Activated T-cell treated with anti-CD3 and anti-CD28 coated beads for 48 hours (primary cell): Measurements from ENCODE around the gene P4HTM.
A peak's percentile ranks its signal among the peaks of the same experiment; 100 is the strongest.

Experiments used
- DNase-seq: peaks from one replicate; pipeline ENCODE4 v3.0.0-alpha.2; 2020; ENCODE audit warnings: low read depth

The P4HTM gene

DNA sequence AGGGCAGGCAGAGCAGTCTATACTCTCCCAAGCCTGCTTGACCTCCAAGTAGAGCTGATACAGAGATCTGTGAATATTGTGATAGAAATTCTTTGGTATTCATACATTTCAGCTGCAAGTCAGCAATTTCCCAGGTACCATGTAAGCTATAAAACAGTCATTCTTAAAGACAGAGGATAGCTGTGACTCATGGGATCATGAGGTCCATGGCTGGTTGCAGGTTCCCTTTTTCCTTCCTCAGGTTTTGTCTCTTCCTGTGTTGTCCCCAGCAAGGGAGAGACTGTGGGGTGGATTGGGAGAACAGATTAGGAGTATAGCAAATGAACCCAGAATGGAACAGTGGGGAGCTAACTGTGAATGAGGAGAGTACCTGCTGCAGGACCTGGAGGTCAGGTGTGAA, 5.4 kb upstream of the P4HTM start:
- DNase-seq: no peak

- no peak for DNase-seq
These were observed 4.1 kb upstream of the P4HTM start for GRCh38 chr3:48985831-48986376.

GRCh38 chr3:48989126-48989795, 780 bp upstream of the P4HTM start:
- DNase-seq: no peak

DNA sequence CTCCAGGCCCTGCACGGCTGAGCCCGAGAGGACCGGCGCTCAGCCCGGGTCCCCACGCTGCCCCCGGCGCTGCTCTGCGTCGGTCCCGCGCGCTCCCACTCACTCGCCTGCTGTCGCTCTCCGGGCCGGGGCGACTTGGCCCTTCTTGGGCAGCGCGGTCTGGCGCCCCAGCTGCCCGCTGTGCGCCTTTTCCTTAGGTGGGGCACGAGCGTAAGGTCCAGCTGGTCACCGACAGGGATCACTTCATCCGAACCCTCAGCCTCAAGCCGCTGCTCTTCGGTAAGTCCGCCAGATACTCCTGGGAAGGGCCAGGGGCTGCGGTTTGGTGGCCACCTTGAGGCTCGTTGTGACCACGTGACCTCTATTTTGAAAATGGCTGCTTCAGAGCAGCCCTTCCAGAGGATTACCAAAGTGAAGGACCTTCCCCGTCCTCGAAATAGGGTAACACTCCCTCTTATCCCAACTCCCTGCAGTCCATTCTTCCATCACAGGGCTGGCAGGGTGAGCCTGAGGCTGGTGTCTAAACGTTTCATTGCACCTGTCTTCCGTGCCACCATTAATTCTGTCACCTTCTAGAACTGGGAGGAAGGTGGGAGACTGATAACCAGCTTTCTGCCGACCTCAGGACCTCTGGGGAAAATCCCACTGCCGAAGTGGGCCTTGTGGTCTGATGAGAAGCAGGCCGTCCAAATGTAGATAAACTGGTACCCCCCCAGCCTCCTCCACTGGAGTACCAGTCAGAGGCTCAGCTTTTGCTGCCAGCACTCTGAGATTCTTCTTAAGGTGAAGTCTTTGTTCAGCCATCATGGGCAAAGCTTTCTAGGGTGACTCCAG, 812 bp downstream of the P4HTM start:
- DNase-seq: peak; percentile 26

DNA sequence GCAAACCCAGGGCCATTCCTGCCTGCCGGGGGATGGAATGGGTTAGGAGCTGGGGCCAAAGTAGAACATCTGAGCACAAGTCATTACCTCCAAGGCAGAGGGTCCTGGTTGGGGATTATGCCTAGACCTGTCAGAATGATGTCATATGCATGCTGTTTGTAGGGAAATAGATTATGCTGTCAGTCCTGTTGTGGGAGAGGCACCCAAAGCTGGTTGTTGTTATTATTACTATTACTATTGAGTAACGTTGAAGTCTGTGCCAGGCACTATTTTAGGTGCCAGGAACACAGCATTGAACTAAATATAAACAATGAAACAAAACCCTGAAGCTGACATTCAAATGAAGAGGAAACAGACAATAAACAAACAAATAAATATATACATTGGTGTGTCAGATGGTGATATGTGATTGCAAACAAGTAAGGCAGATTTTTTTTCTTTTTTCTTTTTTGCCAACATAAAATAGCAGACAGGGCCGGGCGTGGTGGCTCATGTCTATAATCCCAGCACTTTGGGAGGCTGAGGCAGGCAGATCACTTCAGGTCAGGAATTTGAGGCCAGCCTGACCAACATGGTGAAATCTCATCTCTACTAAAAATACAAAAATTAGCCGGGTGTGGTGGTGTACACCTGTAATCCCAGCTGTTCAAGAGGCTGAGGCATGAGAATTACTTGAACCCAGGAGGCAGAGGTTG, 2.0 kb downstream of the P4HTM start:
- no peak for DNase-seq

DNA sequence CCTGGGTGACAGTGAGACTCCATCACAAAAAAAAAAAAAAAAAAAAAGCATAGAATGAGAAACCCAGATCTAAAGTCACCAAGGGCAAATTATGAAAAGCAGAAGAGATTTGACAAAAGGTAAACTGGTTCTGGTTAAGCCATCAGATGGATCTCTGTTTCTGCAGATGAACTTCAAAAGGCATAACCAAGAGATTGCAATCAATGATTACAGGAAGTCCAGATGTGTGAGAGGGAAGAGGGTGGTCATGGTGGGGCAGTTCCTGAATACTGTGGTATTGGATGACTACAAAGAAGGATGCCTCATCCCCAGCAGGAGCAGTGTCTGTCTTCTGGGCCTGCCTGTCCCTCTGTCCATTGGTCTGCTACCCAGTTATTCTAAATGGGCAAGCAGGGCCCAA, 3.8 kb downstream of the P4HTM start:
- no peak for DNase-seq

GRCh38 chr3:48996640-48997039, 6.6 kb downstream of the P4HTM start:
- no peak for DNase-seq

DNA sequence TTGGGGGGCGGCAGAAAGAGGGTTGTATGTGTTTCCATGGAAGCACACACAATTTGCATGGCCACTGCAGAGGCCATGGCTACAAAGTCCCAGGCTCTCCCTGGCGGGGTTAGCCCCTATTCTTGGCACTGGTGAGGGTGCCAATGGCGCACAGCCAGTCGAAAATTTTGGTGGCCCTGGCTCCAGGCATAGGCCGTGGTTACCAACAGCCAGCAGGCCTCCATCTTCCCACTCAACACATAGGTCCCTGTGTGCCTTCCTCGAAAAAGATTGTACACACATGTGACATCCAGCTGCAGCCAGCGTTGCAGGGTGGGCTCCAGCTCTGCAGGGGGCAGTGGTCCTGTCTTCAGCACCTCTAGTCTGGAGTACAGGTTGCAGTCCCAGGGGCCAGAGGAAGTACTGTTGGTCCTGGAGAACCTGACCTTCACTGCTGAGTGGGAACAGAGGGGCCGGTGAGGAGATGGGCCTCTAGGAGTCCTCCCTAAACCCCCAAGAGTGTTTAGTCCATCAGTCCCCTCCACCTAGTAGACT, 7.1 kb downstream of the P4HTM start:
- DNase-seq: no peak

DNA sequence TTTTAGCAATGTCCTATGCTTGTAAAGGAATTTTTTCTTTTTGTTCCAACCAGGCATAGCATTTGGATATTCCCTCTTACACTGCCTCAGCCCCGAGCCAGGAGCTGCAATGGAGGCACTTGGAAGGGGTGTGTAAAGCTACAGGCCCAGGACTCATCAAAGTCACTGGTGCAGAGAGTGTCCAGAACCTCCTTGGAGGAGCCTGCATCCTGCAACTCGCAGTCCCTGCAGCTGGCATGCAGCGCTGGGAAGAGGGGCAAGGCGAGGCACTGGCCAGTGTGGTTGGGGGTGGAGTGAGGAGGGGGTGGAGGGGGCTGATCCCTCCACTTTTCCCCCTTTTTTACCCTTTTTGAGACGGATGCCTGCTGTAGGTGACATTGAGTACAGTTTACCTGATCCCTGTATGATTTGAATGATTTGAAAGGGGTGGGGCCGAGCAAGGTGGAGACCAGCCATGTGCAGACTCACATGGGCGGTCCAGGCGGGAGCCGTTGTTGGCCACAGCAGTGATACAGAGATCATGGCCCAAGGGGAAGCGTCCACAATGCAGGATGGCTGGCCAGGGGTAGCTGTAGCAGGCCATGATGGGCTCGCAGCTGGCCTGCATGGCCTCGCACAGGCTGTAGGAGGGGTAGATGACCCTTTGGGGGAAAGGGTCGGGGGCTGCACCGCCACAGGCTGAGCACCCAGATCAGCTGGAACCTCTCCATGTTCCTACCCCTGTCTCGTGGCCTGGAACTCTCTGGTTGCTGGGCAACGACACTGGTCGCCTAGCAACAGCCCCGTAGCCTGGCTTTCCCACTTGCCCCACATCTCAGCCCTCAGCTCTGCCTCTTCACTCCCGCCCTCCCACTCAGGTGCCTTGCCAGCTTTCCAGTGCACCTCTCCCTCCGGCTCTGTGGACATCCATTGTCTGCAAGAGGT, 7.9 kb downstream of the P4HTM start:
- no peak for DNase-seq

GRCh38 chr3:48999085-48999858, 9.2 kb downstream of the P4HTM start:
- no peak for DNase-seq

GRCh38 chr3:49001155-49001554, 11.1 kb downstream of the P4HTM start:
- DNase-seq: no peak

DNA sequence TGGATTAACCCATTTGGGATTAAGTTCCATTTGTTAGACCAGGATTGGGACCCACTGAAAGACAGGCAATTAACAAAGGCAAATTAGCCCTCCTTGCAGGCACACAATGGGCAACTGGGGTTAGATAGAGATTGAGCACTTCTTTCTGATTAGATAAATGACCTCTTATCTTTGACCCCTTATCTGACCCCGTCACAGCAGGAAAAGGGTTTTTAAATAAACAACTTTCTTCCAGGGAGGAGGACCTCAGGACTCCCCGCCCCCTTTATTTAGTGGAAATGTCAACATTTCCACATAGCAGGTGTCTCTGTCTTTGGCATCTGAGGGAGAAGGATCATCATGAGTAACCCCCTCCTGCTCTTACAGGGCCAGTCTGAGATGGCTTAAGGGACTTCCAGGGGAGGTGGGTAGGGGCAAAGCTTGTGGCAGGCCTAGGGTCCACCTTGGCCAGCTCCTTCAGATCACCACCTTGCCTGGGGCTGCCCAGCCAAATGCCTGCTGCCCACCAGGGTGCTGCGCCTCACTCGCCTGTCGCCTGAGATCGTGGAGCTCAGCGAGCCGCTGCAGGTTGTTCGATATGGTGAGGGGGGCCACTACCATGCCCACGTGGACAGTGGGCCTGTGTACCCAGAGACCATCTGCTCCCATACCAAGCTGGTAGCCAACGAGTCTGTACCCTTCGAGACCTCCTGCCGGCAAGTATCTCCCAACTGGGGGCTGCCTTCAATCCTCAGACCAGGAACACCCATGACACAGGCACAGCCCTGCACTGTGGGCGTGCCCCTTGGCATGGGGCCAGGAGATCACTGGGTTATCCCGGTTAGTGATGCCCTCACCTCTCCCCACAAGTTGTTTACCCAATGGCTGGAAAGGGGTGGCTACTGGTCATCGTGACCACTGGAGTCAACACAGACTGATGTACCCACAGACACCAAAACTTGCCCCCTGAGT, 14.6 kb downstream of the P4HTM start:
- DNase-seq: no peak

DNA sequence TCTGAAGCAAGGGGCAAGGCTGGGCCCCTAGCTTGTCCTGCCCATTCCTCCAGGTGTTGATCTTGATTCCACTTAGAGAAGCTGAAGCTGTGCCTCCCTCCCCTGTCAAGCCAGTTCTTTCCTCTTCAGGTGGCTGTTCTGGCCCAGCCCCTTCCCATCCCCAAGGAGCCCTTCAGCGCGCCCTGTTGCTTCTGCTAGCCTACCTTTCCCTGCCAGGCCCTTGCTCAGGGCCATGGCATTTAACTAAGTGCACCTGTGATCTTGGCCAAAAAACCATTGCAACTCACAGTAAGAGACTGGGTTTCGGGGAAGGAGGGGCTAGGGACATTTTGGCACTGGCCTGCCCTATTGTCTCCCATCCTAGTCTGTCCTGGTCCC, 15.3 kb downstream of the P4HTM start:
- DNase-seq: no peak

DNA sequence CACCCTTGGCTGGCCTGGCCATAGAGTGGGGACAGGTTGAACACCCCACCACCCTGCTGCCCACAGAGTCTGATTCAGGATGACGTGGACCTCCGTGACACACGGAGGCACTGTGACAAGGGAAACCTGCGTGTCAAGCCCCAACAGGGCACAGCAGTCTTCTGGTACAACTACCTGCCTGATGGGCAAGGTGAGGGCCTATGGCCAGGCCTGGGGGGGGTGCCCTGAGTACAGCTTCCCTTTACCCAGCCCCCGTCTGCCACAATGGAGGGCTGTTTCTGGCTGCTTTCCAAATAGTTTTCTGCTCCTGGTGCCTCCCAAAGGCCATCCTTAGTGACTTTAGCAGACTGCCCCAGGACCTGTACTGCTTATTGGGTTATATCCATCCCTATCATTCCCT, 16.0 kb downstream of the P4HTM start:
- DNase-seq: no peak

DNA sequence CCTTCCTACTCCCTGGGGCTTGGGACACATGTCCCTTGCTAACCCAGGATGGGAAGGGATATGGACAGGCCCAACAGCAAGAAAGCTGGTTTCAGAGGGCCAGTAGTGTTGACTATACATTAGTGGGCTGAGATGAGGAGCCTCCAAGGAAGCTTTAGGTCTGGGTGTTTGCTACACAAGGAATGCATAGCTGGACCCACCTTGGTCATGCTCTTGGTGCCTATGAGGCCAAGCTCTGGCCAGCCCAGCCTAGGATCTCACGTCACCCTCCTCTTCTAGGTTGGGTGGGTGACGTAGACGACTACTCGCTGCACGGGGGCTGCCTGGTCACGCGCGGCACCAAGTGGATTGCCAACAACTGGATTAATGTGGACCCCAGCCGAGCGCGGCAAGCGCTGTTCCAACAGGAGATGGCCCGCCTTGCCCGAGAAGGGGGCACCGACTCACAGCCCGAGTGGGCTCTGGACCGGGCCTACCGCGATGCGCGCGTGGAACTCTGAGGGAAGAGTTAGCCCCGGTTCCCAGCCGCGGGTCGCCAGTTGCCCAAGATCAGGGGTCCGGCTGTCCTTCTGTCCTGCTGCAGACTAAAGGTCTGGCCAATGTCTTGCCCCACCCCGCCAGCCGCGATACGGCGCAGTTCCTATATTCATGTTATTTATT, 16.5 kb downstream of the P4HTM start:
- DNase-seq: no peak

DNA sequence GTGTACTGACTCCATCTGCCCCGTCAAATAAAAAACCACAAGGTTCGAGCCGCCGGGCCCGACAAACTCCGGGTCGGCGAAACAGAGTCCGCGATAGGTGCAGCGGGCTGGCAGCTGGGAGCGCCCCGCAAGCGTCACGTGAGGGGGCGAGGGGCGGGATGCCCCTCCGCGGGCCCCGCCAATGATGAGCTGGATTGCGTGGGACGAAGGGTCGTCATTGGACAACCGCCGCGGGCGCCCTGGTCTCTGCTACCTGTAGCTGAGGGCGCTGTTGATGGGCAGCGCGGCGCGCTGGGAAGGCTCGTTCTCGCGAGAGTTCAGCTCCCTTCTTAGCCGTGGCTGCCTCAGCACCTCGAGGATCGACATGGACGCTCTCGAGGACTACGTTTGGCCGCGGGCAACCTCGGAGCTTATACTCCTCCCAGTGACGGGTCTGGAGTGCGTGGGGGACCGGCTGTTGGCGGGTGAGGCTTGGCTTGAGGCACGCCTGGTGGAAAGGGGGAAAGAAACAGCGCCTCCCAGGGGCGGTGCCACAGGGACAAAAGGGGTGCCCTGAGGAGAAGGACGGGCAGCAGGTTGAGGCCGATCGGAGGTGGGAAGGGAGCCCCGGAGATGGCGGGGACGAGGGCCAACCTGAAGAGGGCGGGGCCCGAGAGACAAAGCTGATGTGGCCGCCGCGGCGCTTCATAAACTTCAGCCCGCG, 17.2 kb downstream of the P4HTM start, which contains the start of gene WDR6:
WDR6 (plus strand) TSS at position 324 of the 703 bp plus-strand sequence; CDS start at position 365, 41 bp downstream.
- DNase-seq: peak; percentile 96

DNA sequence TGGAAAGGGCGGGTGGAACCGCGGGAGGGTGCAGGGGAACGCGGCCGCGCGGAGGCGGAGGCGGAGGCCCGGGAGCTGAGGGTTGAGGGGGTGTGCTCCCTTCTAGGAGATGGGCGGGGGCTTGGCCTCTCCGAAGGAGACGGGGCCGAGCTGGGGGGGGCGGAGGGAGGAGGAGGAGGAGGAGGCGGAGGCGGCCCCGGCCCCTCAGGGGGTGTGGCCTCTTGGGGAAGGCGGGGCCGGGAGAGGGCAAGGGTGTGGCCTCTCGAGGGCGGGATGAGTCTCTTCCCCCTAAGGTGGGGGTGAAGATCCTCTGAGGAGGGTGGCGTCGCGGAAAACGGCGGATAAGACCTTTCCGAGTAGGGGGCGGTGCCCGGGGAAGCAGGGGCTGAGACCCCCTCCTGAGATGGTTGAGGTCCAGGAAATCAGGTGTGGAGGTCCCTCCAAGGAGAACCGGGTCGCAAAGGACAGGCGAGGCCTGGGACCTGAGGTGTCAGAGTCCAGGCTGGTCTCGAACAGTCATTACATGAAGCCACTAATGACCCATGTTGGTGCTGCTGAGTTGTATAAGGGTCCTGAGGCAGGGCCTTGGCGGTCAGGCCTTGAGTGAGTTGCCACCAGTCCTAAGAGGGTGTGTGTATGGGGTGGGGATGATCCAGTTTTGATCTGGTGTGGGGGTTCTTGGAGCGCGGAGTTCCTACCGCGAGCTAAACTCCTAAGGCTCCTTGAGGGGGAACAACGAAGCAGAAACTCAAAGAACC, 17.9 kb downstream of the P4HTM start:
- peak; percentile 87 for DNase-seq
